ENCODE measurements around the gene ACHE. TPM values are rescaled to one million over a fixed set of nuclear protein-coding genes. Genes with fewer than 3 reads are reported as not detected.

The ACHE gene
- total RNA-seq, 1 experiment from 2014 or later, result not detected

GRCh38 chr7:100888988-100889750 lies 6.5 kb downstream of the ACHE start, which contains the start of gene UFSP1:
Gene UFSP1, minus strand, starts transcription at chr7:100889715. Its CDS starts 444 bp downstream, at chr7:100889271.
- peaks cover 31% of the 10 kb centered on the region for H3K36me3 ChIP-seq
- no peak for DNase-seq
- peak within 1 kb of the TSS; percentile 67 for H3K4me3 ChIP-seq

GRCh38 chr7:100888291-100888987 lies 7.2 kb downstream of the ACHE start:
- Histone ChIP-seq H3K9me3 (no peaks in the 10 kb centered on the region), H3K36me3 (peaks cover 37% of the 10 kb centered on the region), H3K27me3 (no peaks in the 10 kb centered on the region), H3K4me3 (peak overlapping the region; percentile 67)
- no peak for DNase-seq

More at GRCh38 chr7:100888988-100889750, 6.5 kb downstream of the ACHE start, which contains the start of gene UFSP1:
- Histone ChIP-seq H3K9me3 (no peaks in the 10 kb centered on the region), H3K27me3 (no peaks in the 10 kb centered on the region)

DNA sequence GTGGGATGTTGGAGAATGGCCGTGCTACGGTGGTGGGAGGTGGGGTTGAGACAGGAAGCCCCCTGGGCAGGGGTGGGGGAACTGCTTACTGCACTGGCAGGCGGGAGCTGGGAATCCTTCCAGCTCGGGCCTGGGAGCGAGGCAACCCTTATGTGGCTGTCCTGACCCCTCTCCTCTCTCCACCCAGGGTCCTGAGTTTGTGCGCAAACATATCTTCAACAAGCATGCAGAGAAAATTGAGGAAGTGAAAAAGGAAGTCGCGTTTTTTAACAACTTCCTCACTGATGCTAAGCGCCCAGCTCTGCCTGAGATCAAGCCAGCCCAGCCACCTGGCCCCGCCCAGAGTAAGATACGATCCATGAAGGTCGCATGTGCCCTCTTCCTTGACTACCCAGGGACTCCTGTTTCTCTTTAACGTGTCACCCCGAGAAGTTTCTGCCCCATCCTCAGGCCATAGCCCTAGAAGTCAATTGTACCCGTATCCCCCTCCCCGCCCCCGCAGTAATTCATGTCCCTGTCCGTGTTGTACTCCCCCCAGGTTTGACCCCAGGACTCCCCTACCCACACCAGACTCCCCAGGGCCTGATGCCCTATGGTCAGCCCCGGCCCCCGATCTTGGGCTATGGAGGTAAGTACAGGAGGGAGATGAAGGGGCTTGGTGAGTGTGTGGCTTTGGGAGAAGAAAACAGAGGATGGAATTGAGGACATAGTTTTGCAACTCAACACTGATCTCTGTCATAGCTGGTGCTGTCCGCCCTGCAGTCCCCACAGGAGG lies 8.0 kb downstream of the ACHE start:
- Histone ChIP-seq H3K27me3 (no peaks in the 10 kb centered on the region), H3K9me3 (no peaks in the 10 kb centered on the region), H3K36me3 (peaks cover 43% of the 10 kb centered on the region), H3K4me3 (no peak overlapping the region)
- DNase-seq, result no peak

DNA sequence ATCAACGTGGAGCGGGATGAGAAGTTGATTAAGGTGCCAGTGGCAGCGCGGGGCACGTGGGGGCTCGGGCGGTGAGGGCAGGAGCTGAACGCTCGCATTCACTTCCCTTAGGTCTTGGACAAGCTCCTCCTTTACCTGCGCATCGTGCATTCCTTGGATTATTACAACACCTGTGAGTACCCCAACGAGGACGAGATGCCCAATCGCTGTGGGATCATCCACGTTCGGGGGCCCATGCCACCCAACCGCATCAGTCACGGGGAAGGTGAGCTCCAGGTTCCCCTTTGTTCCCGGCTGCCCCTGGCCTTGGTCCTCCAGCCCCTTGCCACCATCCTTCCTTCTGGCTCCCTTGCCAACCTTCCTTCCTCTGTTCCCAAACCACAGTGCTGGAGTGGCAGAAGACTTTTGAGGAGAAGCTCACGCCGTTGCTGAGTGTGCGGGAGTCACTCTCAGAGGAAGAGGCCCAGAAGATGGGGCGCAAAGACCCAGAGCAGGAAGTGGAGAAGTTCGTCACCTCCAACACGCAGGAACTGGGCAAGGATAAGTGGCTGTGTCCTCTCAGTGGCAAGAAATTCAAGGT lies 8.7 kb downstream of the ACHE start:
- no peaks in the 10 kb centered on the region for H3K27me3 ChIP-seq
- no peaks in the 10 kb centered on the region for H3K9me3 ChIP-seq
- H3K4me3 ChIP-seq, result no peak overlapping the region
- H3K36me3 ChIP-seq, result peaks cover 47% of the 10 kb centered on the region
- no peak for DNase-seq

GRCh38 chr7:100886142-100886935 lies 9.3 kb downstream of the ACHE start:
- Histone ChIP-seq H3K9me3 (no peaks in the 10 kb centered on the region), H3K4me3 (no peak overlapping the region), H3K27me3 (no peaks in the 10 kb centered on the region), H3K36me3 (peaks cover 50% of the 10 kb centered on the region)
- no peak for DNase-seq

DNA sequence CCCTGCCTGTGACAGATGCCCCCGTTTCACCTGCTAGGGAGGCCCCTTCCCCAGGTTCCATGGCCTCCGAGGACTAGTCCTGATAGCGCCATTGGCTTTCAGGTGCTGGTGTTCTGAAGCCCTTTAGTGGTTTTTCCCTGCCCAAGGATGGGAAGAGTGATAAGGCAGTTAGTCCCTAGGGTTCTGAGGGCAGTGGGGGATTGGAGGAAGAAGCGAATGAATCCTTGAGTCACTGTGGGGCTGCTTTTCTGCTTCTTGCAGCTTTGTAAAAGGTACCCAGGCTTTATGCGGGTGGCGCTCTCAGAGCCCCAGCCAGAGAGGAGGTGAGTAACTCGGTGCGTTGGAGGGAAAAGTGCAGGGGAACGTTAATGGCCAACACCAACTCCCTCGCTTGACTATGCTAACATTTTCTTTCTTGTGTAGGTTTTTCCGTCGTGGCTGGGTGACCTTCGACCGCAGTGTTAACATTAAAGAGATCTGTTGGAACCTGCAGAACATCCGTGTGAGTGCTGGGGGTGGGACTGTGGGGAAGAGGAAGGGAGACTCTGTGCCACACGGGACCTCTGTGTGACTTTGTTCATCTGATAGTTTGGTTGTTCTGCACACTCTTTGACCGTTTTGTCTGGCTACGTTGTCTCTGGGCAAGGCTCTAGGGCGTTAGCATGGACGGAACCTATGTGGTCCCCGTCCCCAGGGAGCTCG lies 10.1 kb downstream of the ACHE start:
- Histone ChIP-seq H3K36me3 (peaks cover 54% of the 10 kb centered on the region), H3K4me3 (no peak overlapping the region), H3K27me3 (no peaks in the 10 kb centered on the region), H3K9me3 (no peaks in the 10 kb centered on the region)
- no peak for DNase-seq

DNA sequence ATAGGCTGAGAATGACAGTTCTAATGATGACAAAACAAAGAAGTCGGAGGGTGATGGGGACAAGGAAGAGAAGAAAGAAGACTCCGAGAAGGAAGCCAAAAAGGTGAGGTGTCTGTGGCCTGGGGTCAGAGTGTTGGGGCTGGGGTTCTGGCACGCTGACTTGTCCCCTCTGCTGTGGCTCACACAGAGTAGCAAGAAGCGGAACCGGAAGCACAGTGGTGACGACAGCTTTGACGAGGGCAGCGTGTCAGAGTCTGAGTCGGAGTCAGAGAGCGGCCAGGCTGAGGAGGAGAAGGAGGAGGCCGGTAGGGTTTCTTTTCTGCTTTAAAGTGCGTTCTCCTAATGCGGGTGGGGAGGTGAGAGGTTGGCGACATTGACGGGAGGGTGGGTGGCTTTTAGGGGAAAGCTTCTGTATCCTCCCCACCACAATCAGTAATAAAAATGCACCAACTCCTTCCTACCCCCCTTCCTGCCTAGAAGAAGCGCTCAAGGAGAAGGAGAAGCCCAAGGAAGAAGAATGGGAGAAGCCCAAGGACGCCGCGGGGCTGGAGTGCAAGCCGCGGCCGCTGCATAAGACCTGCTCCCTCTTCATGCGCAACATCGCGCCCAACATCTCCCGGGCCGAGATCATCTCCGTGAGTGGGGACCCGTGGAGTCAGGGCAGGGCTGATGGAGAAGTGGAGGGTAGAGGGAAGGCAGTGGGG lies 10.8 kb downstream of the ACHE start:
- Histone ChIP-seq H3K4me3 (no peak overlapping the region), H3K27me3 (no peaks in the 10 kb centered on the region), H3K9me3 (no peaks in the 10 kb centered on the region), H3K36me3 (peaks cover 56% of the 10 kb centered on the region)
- no peak for DNase-seq

DNA sequence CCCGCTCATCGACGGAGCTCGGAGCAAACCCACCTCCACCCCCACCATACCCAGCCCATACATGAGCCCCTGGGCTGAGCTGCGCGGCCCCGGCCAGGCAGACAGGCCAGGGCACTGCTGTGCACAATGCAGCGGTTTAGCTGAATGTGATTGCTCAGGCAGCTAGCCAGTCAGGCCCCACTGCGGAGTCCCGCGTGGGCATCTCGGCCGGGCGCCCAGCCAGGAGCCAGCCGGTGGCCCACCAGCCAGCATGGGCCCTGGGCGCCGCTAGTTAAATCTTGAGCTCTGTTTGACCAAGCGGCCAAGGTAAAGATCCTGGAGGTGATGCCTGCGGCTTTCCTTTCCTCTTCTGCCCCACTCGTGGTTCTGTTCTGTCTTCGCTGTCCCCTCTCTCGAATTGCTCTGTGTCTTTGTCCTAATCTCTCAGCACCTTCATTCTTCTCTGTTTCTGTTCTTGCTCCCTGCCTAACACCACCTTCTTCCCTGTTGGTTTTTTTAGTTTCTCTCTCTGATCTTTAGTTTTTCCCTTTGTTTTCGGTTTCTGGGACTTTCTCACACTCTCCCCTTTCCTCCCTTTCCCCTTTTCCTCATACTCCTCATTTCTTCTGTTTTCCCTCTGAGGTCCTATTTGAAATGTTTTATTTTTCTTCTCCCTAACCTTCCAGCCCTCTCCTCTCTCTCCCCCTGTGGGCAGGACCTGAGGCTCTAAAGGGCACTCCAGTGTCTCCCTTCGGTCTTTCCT lies 12.7 kb downstream of the ACHE start:
- no peak for DNase-seq
- Histone ChIP-seq H3K9me3 (no peaks in the 10 kb centered on the region), H3K27me3 (no peaks in the 10 kb centered on the region), H3K4me3 (no peak overlapping the region), H3K36me3 (peaks cover 52% of the 10 kb centered on the region)

- no peak for DNase-seq
- Histone ChIP-seq H3K9me3 (no peaks in the 10 kb centered on the region), H3K36me3 (peaks cover 51% of the 10 kb centered on the region), H3K4me3 (no peak overlapping the region), H3K27me3 (no peaks in the 10 kb centered on the region)
Observed at GRCh38 chr7:100882201-100882600, 13.5 kb downstream of the ACHE start.

GRCh38 chr7:100881136-100881535 lies 14.6 kb downstream of the ACHE start:
- Histone ChIP-seq H3K27me3 (no peaks in the 10 kb centered on the region), H3K36me3 (peaks cover 47% of the 10 kb centered on the region), H3K4me3 (no peak overlapping the region), H3K9me3 (no peaks in the 10 kb centered on the region)
- no peak for DNase-seq

DNA sequence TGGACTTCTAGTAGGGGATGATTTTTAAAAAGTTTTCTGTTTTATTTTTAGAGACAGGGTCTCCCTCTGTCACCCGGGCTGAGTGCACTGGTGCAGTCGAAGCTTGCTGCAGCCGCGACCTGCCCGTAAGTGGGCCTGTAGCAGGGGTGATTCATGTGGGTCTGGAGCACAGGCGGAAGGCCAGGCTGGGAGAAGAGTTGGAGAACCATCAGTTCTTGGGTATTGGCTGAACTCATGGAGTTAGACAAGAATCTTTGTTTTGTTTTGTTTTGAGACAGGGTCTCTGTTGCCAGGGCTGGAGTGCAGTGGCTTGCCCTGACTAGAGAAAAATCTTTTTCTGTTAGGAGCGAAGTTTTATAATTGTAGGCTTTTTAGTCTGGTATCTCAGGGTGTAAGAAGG lies 15.0 kb downstream of the ACHE start:
- Histone ChIP-seq H3K9me3 (no peaks in the 10 kb centered on the region), H3K36me3 (peaks cover 49% of the 10 kb centered on the region), H3K4me3 (no peak overlapping the region), H3K27me3 (no peaks in the 10 kb centered on the region)
- no peak for DNase-seq

- no peak for DNase-seq
- Histone ChIP-seq H3K27me3 (no peaks in the 10 kb centered on the region), H3K9me3 (no peaks in the 10 kb centered on the region), H3K36me3 (peaks cover 51% of the 10 kb centered on the region), H3K4me3 (no peak overlapping the region)
Observed at GRCh38 chr7:100879685-100880261, 15.9 kb downstream of the ACHE start.

GRCh38 chr7:100878685-100879084 lies 17.0 kb downstream of the ACHE start:
- Histone ChIP-seq H3K9me3 (no peaks in the 10 kb centered on the region), H3K27me3 (no peaks in the 10 kb centered on the region), H3K36me3 (peaks cover 50% of the 10 kb centered on the region), H3K4me3 (no peak overlapping the region)
- no peak for DNase-seq

GRCh38 chr7:100878013-100878412 lies 17.7 kb downstream of the ACHE start:
- H3K9me3 ChIP-seq, result no peaks in the 10 kb centered on the region
- H3K36me3 ChIP-seq, result peaks cover 47% of the 10 kb centered on the region
- no peak overlapping the region for H3K4me3 ChIP-seq
- DNase-seq, result no peak
- no peaks in the 10 kb centered on the region for H3K27me3 ChIP-seq
